ENCODE results near the gene STOML1. TPM values are rescaled to one million over a fixed set of nuclear protein-coding genes. Genes with fewer than 3 reads are reported as not detected.
A peak's percentile ranks its signal among the peaks of the same experiment; 100 is the strongest.

The STOML1 gene
- total RNA-seq, 1 experiment from 2014 or later, result 2.5 TPM

DNA sequence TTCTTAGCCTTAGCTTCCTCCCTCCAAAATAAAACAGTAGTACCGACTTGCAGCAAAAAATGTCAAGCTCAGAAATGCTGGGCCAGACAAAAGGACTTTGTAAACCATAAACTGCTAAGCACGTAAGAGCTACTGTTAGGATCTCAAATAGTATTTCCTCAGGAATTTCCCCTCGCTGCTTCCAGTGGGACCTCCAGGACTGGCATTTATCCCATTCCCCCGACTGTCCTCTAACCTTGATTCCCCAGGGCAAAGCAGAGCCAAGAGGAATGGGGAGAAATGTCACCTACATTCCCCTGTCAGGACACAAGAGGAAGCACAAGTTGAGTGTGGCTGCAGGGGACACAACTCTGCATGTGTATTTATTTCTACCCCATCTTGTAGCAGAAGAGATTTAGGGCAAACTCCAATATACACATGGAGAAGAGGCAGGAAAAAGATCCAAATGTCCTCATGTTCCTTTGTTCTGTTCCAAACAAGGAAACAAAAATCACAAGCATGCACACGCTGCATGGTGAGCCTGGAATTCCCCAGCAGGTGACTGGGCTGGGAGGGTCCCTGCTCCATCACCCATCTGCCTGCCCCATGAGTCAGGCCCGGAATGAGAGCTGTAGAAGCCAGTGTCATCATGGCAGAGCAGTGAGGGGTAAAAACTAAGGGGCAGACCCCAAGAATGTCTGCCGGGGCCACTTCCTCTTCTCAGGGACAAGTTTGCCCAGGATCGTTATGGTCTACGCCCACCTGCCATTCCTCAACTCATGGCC, 4.2 kb downstream of the STOML1 start:
- Histone ChIP-seq H3K79me2 (ENCODE audit: insufficient read depth, low read length) (no peaks in the 10 kb centered on the region), H3K79me1 (ENCODE audit: insufficient read depth, low read depth, low read length, poor library complexity, severe bottlenecking) (no peaks in the 10 kb centered on the region), H4K91ac (ENCODE audit: insufficient read length, low read depth, low read length) (no peak overlapping the region), H3K14ac (ENCODE audit: insufficient read depth, low read length) (no peak overlapping the region), H2AFZ (ENCODE audit: low read length) (no peak overlapping the region), H3K4me1 (ENCODE audit: insufficient read depth, low read length) (no peaks in the 10 kb centered on the region), H3K4me2 (ENCODE audit: insufficient read depth, insufficient read length, low read length) (no peak overlapping the region), H2BK15ac (ENCODE audit: low read depth, low read length) (no peak overlapping the region), H4K5ac (ENCODE audit: insufficient read length, low read depth, low read length) (no peak overlapping the region), H2BK120ac (ENCODE audit: low read depth, low read length, poor library complexity, severe bottlenecking) (no peak overlapping the region), H3T11ph (ENCODE audit: low read length) (no peak overlapping the region), H3K23ac (ENCODE audit: insufficient read length, low read depth, low read length) (no peak overlapping the region), H4K8ac (replicated peaks; ENCODE audit: insufficient read length, low read depth, low read length) (no peak overlapping the region), H2BK5ac (ENCODE audit: insufficient read length, low read length) (no peak overlapping the region), H3K56ac (ENCODE audit: insufficient read length, low read depth, low read length) (no peak overlapping the region), H2BK20ac (ENCODE audit: low read depth, low read length, poor library complexity, severe bottlenecking) (no peak overlapping the region), H3K4ac (ENCODE audit: low read depth, low read length) (no peak overlapping the region), H4K20me1 (ENCODE audit: control insufficient read depth, insufficient read depth, insufficient read length) (no peaks in the 10 kb centered on the region), H3K23me2 (ENCODE audit: insufficient read length, low read depth, low read length, poor library complexity, severe bottlenecking) (peaks cover 4% of the 10 kb centered on the region), H3K18ac (ENCODE audit: insufficient read length, low read depth, low read length) (no peak overlapping the region), H2BK12ac (ENCODE audit: insufficient read length, low read depth, low read length) (no peak overlapping the region), H3K9ac (ENCODE audit: extremely low read depth, insufficient read length, low read length) (no peak overlapping the region), H2AK5ac (ENCODE audit: insufficient read length, low read length) (no peak overlapping the region), H3K9me3 (ENCODE audit: control insufficient read depth, low read depth, low read length) (no peaks in the 10 kb centered on the region), H3K27ac (ENCODE audit: insufficient read length, low read depth, low read length) (no peak overlapping the region), H3K27me3 (ENCODE audit: insufficient read depth, low read length) (no peaks in the 10 kb centered on the region)
- no peak for DNase-seq
- Mint-ChIP-seq H3K9me3 (no peaks in the 10 kb centered on the region), H3K27ac (peak overlapping the region in 1 of 3 experiments; percentile 27; a peak in 1 of 7 replicates), H3K4me1 (peaks cover 6 to 11% of the 10 kb centered on the region in 2 experiments), H3K4me3 (no peak overlapping the region), H3K27me3 (ENCODE audit: low read depth) (peaks cover 7% of the 10 kb centered on the region; the same call in 1 of the 2 replicates), H3K36me3 (ENCODE audit: insufficient read depth in 1 of 3, low read depth in 3 of 3) (no peaks in the 10 kb centered on the region)
- WGBS (ENCODE audit: extremely low coverage, insufficient read length, low lambda C conversion rate), result no CpG with 5 or more reads among the region's 9 CpGs
- TF ChIP-seq, protein P1, sequence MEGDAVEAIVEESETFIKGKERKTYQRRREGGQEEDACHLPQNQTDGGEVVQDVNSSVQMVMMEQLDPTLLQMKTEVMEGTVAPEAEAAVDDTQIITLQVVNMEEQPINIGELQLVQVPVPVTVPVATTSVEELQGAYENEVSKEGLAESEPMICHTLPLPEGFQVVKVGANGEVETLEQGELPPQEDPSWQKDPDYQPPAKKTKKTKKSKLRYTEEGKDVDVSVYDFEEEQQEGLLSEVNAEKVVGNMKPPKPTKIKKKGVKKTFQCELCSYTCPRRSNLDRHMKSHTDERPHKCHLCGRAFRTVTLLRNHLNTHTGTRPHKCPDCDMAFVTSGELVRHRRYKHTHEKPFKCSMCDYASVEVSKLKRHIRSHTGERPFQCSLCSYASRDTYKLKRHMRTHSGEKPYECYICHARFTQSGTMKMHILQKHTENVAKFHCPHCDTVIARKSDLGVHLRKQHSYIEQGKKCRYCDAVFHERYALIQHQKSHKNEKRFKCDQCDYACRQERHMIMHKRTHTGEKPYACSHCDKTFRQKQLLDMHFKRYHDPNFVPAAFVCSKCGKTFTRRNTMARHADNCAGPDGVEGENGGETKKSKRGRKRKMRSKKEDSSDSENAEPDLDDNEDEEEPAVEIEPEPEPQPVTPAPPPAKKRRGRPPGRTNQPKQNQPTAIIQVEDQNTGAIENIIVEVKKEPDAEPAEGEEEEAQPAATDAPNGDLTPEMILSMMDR (conservative IDR thresholded peaks at IDR 0.05), result no peak

Measured in H9 (cell line).